GM10248 (cell line): Measurements from ENCODE around the gene MAPK14.

Experiments used
- CTCF ChIA-PET: fragments of 300-600 bp; sonication (Branson Sonifier 250); formaldehyde crosslinking; extraction: SDS; loops from one replicate; lab custom pipeline; 2021; ENCODE audit warnings: antibody characterized with exemption; lab: Yijun Ruan, JAX
- POLR2A ChIA-PET: fragments of 350-650 bp; sonication (Branson Sonifier 250); formaldehyde crosslinking; extraction: SDS; loops from one replicate; lab custom pipeline; 2020; ENCODE audit warnings: antibody characterized with exemption; lab: Yijun Ruan, JAX
- DNase-seq: peaks from one replicate; pipeline ENCODE4 v3.0.0; 2012; ENCODE audit errors: extremely low spot score
- CTCF ChIP-seq: IDR thresholded peaks from 2 replicates; pipeline ENCODE4 v1.5.1; 2012; ENCODE audit warnings: mild to moderate bottlenecking, low read depth; ENCODE audit errors: extremely low read depth, missing control alignments, control extremely low read depth

MAPK14 gene

GRCh38 chr6:36124881-36125280 lies 97.3 kb downstream of the MAPK14 start:
- ChIA-PET CTCF (interaction anchor here (1.1 to 4.8 kb wide), 8 partner anchors 10 to 235 kb away, joined by 3 to 28 read pairs (median 6); no protein-coding TSS in a partner anchor), POLR2A (no interaction called here)
- no peak for TF ChIP-seq CTCF
- DNase-seq, result no peak

GRCh38 chr6:36125575-36125974 lies 98.0 kb downstream of the MAPK14 start:
- ChIA-PET POLR2A (no interaction called here), CTCF (interaction anchor here (1.1 to 4.3 kb wide), 3 partner anchors 9 to 97 kb away, joined by 3 to 24 read pairs (median 5); no protein-coding TSS in a partner anchor)
- TF ChIP-seq CTCF, result no peak
- no peak for DNase-seq

- DNase-seq, result no peak
- CTCF ChIA-PET, result interaction anchor here (1.4 to 4.3 kb wide), 3 partner anchors 8 to 99 kb away, joined by 4 to 24 read pairs (median 5); partner anchors contain the start of gene MAPK14
- POLR2A ChIA-PET, result no interaction called here
- no peak for TF ChIP-seq CTCF
Measured at GRCh38 chr6:36126121-36126520, 98.5 kb downstream of the MAPK14 start.

- ChIA-PET POLR2A (no interaction called here), CTCF (interaction anchor here (1.0 to 4.3 kb wide), 4 partner anchors 8 to 99 kb away, joined by 4 to 24 read pairs (median 5); partner anchors contain the start of gene MAPK14)
- DNase-seq, result no peak
- TF ChIP-seq CTCF, result no peak
Measured at GRCh38 chr6:36126553-36127458, 99.2 kb downstream of the MAPK14 start.

- ChIA-PET POLR2A (no interaction called here), CTCF (interaction anchor here (1.0 to 4.3 kb wide), 3 partner anchors 7 to 100 kb away, joined by 4 to 24 read pairs (median 5); partner anchors contain the start of gene MAPK14)
- DNase-seq, result no peak
- TF ChIP-seq CTCF, result no peak
Measured at GRCh38 chr6:36127462-36128016, 99.9 kb downstream of the MAPK14 start.

GRCh38 chr6:36128073-36128472 lies 100.5 kb downstream of the MAPK14 start:
- no peak for TF ChIP-seq CTCF
- CTCF ChIA-PET, result no interaction called here
- no peak for DNase-seq
- POLR2A ChIA-PET, result no interaction called here
